ENCODE measurements around the gene MCC. TPM values are rescaled to one million over a fixed set of nuclear protein-coding genes. Genes with fewer than 3 reads are reported as not detected.
A peak's percentile ranks its signal among the peaks of the same experiment; 100 is the strongest.

MCC gene
- total RNA-seq, 2 experiments from 2014 or later, result 2.9 to 3.3 TPM

DNA sequence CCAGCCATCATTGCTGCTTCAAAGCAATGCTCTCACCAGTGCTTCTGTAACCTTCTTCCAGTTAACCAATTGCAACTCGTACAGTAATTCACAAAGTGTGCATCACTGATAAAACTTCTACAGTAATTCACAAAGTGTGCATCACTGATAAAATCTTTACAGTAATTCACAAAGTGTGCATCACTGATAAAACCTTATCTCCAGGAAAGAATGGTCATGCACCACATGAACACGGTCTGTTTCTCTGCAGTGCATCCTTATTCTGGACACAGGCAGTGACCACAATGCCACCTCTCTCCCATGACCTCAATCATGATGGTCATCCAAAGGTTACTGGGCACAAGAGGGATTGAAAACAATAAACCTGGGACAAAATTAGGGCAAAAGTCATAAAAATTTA is 207.1 kb downstream of the MCC start:
- no peaks in the 10 kb centered on the region for H3K27me3 Mint-ChIP-seq
- no peaks in the 10 kb centered on the region for H3K9me3 Mint-ChIP-seq
- no peak overlapping the region for H3K27ac Mint-ChIP-seq
- H3K4me1 Mint-ChIP-seq, result peaks cover 4% of the 10 kb centered on the region
- no peaks in the 10 kb centered on the region for H3K36me3 Mint-ChIP-seq (ENCODE audit: low read depth)
- ChIA-PET POLR2A (no interaction called here), CTCF (interaction anchor here (0.5 to 1.7 kb wide), 3 partner anchors 12 to 569 kb away, joined by 3 to 4 read pairs (median 3); no protein-coding TSS in a partner anchor)
- H3K4me3 Mint-ChIP-seq, result no peak overlapping the region
- DNase-seq, result no peak

DNA sequence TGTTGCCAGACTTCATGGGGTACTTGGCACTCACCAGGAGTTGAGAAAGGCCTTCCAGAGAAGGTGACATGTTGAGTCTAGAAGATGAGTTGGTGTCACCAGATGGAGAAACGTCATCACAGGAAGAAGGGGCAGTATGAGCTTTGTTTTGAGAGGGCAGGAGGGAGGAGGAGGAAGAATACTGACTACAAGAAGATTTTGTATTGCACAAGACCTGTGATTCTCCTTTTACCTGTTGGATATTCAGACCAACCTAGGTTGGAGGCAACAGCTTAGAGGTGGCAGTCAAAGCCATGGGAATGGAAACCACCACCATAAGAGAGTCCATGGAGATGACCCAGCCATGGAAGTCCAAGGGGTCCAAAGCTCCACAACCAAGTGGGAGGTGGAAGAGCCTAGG is 207.7 kb downstream of the MCC start:
- H3K4me1 Mint-ChIP-seq, result peaks cover 4% of the 10 kb centered on the region
- no peaks in the 10 kb centered on the region for H3K9me3 Mint-ChIP-seq
- ChIA-PET POLR2A (no interaction called here), CTCF (interaction anchor here (0.8 to 1.7 kb wide), 3 partner anchors 11 to 223 kb away, joined by 3 to 4 read pairs (median 4); no protein-coding TSS in a partner anchor)
- H3K36me3 Mint-ChIP-seq (ENCODE audit: low read depth), result no peaks in the 10 kb centered on the region
- no peak overlapping the region for H3K4me3 Mint-ChIP-seq
- no peaks in the 10 kb centered on the region for H3K27me3 Mint-ChIP-seq
- H3K27ac Mint-ChIP-seq, result no peak overlapping the region
- no peak for DNase-seq

DNA sequence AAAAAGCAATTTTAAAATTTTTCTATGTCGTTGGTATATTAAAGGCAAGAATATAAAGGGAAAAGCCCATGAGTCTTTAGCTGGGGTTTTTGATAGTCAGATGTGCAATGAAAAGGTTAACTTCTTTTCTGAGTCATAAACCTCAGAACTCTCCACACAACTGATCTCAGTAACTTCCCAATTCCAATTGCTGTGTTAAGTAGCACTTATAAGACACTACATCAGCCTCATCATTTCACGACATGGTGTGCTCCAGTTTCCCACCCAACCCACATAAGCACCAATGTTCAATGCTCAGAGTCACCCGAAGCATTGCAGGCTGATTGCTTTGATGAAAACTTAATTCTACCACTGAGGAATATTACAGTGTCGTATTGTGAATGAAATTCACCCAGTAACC is 209.3 kb downstream of the MCC start:
- no peak overlapping the region for H3K4me3 Mint-ChIP-seq
- no peaks in the 10 kb centered on the region for H3K36me3 Mint-ChIP-seq (ENCODE audit: low read depth)
- ChIA-PET CTCF (interaction anchor here (1.6 kb wide), 1 partner anchor 15 kb away, joined by 4 read pairs; no protein-coding TSS in a partner anchor), POLR2A (no interaction called here)
- peaks cover 5% of the 10 kb centered on the region for H3K4me1 Mint-ChIP-seq
- H3K27me3 Mint-ChIP-seq, result no peaks in the 10 kb centered on the region
- no peak for DNase-seq
- H3K27ac Mint-ChIP-seq, result no peak overlapping the region
- no peaks in the 10 kb centered on the region for H3K9me3 Mint-ChIP-seq

DNA sequence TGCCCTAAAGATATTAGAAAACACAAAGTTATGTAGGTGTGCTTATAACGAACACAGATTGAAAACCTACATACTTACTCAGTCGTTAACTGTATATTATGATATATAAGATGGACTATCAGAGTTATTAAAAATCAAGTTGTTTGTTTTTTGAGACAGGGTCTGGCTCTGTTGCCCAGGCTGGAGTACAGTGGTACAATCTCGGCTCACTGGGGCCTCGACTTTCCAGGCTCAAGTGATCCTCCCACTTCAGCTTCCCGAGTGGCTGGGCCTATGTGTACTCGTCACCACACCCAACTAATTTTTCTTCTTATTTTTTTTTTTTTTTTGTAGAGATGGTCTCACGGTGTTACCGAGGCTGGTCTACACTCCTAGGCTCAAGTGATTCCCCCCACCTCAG is 211.8 kb downstream of the MCC start:
- H3K27me3 Mint-ChIP-seq, result peaks cover 3% of the 10 kb centered on the region
- H3K36me3 Mint-ChIP-seq (ENCODE audit: low read depth), result no peaks in the 10 kb centered on the region
- peaks cover 8% of the 10 kb centered on the region for H3K4me1 Mint-ChIP-seq
- CTCF ChIA-PET, result no interaction called here
- no peak overlapping the region for H3K27ac Mint-ChIP-seq
- no peak overlapping the region for H3K4me3 Mint-ChIP-seq
- no peak for DNase-seq
- POLR2A ChIA-PET, result no interaction called here
- no peaks in the 10 kb centered on the region for H3K9me3 Mint-ChIP-seq

DNA sequence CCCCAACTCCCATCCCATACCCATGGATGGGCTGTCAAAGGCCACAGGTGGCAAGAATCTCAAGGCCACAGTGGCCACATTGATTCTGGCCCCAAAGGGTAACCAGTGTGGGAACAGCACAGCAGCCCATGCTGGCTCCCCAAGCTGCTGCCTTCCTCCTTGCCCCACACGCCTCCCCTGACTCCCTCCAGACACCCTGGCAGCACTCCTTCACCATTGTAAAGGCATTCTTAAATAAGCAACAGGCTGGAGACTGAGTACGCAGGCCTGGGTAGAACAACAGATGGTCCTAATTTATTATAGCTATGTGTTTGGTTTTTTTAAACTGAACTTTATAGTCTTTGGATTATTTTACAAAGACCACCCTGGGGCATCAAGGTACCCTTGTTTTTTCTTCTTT is 212.3 kb downstream of the MCC start:
- Mint-ChIP-seq H3K4me3 (no peak overlapping the region), H3K36me3 (ENCODE audit: low read depth) (no peaks in the 10 kb centered on the region), H3K27me3 (peaks cover 3% of the 10 kb centered on the region), H3K4me1 (peaks cover 8% of the 10 kb centered on the region), H3K9me3 (no peaks in the 10 kb centered on the region), H3K27ac (no peak overlapping the region)
- POLR2A ChIA-PET, result no interaction called here
- no peak for DNase-seq
- CTCF ChIA-PET, result no interaction called here

DNA sequence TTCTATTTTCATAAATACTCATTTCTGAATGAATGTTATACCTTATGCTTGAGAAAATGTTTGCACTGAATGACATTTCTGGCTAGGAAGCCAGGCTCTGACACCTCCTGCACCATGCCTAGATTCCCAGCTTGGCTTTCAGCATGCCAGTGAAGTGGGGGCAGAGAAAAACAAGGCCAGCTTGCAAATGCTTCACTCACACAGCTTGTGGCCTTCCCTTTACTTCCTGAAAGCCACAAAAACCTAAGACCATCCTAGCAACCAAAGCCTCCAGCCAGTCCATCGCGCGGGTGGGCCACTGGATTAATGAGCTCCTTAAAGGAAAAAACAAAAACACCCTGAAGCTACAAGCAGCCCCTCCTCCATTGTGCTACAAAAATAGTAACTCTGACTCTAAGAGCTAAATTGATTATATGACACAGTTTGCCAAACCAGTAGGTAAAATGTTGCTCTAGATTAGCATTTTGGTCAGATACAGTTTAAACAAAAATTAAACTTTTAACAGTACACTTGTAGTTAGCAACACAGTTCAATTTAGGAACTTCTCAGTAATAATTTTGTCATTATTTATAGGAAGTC is 213.3 kb downstream of the MCC start:
- ChIA-PET CTCF (interaction anchor here (0.9 kb wide), 1 partner anchor 155 kb away, joined by 3 read pairs; no protein-coding TSS in a partner anchor), POLR2A (no interaction called here)
- Mint-ChIP-seq H3K36me3 (ENCODE audit: low read depth) (no peaks in the 10 kb centered on the region), H3K27ac (no peak overlapping the region), H3K4me1 (peaks cover 8% of the 10 kb centered on the region), H3K4me3 (no peak overlapping the region), H3K9me3 (no peaks in the 10 kb centered on the region), H3K27me3 (peaks cover 3% of the 10 kb centered on the region)
- DNase-seq, result no peak

DNA sequence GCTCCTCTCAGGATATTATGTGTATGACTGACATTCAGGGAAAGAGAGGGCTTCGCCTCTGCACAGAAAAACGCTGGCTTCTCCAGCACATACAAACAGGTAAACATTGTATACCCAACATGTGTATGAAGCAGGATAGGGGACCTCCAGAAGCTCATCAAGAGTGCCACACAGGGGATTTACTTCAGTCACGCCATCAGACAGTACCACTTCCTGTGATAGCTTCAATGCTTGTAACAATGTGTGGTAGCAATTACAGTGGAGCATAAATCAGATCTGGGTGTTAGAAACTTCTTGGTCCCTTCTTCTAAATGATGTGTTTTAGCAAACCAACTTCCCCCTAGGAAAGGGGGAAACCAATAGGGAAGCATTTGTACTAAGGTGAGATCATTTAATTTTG is 214.3 kb downstream of the MCC start:
- H3K27me3 Mint-ChIP-seq, result peaks cover 3% of the 10 kb centered on the region
- no peak overlapping the region for H3K4me3 Mint-ChIP-seq
- peak; percentile 7 for DNase-seq
- POLR2A ChIA-PET, result no interaction called here
- H3K4me1 Mint-ChIP-seq, result peaks cover 12% of the 10 kb centered on the region
- H3K36me3 Mint-ChIP-seq (ENCODE audit: low read depth), result no peaks in the 10 kb centered on the region
- CTCF ChIA-PET, result no interaction called here
- H3K27ac Mint-ChIP-seq, result no peak overlapping the region
- H3K9me3 Mint-ChIP-seq, result no peaks in the 10 kb centered on the region

DNA sequence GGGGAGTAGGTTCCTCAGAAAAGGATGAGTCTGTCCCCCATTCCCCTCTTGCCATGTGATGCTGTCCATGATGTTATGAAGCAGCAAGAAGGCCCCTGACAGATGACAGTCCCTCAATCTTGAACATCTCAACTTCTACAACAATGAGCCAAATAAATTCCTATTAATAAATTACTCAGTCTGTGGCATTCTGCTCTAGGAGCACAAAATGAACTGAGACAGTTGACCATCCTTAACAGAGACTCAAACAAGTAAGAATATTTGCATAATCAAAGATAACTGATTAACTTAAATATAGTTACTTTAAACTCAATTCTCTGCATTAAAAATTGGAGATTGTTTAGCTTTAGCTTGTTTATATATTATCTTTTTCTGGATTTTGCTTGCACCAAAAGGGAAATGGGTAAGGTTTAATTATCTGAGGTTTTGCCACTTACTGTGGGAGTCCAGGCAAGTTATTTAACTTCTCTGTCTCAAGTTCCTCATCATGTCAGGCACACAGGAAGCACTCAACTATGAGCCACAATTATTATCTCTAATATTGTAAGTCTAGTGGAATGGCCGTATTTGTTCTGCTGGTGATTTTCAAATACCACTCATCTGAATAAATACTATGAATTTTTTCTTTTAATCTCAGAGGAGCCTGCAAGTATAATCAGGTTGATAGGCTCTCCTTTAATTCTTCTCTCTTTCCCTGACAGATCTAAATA is 216.4 kb downstream of the MCC start:
- ChIA-PET CTCF (no interaction called here), POLR2A (no interaction called here)
- peaks cover 10% of the 10 kb centered on the region for H3K4me1 Mint-ChIP-seq
- no peaks in the 10 kb centered on the region for H3K9me3 Mint-ChIP-seq
- H3K4me3 Mint-ChIP-seq, result no peak overlapping the region
- no peaks in the 10 kb centered on the region for H3K36me3 Mint-ChIP-seq (ENCODE audit: low read depth)
- DNase-seq, result no peak
- no peak overlapping the region for H3K27ac Mint-ChIP-seq
- peaks cover 3% of the 10 kb centered on the region for H3K27me3 Mint-ChIP-seq

DNA sequence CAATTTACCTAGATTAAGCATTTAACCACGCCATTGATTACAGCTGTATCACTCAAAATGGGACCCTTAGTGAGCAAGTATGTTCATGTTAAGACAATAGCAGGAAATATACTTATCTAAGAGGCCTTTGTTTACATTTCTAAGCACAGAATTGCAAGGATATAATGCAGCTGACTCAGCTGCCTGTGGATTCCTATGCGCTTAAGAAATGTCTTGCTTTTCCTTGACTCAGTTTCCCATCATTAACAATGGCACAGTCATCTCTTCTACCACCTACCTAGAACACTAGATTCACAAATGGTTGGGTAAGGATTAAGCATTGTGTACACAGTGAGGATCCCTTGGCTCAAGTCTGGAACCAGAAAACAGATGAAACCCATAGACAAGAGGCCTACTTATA is 217.2 kb downstream of the MCC start:
- Mint-ChIP-seq H3K36me3 (ENCODE audit: low read depth) (no peaks in the 10 kb centered on the region), H3K27me3 (peaks cover 3% of the 10 kb centered on the region), H3K27ac (no peak overlapping the region), H3K4me3 (no peak overlapping the region), H3K4me1 (peaks cover 10% of the 10 kb centered on the region), H3K9me3 (no peaks in the 10 kb centered on the region)
- POLR2A ChIA-PET, result no interaction called here
- DNase-seq, result no peak
- CTCF ChIA-PET, result no interaction called here

DNA sequence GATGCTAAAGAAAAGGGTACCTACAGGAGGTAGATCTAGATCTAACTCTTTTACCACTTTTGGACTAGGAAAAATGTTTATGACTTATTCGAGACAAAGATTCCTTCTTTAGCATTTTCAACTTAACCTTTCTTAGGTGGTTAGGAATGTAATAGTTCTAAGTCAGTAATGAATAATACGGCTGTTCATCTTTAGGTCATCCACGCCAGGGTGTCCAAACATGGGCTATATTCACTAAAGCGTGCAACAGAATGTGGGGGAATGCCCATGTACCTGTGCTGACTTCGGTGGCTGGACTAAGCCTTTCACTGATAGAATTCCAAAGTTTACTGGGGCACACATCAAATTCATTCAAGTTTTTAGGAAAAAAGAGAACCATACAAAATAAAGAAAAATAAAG is 218.2 kb downstream of the MCC start:
- H3K4me1 Mint-ChIP-seq, result peaks cover 10% of the 10 kb centered on the region
- H3K27ac Mint-ChIP-seq, result no peak overlapping the region
- ChIA-PET POLR2A (no interaction called here), CTCF (interaction anchor here (0.6 kb wide), 1 partner anchor 109 kb away, joined by 3 read pairs; no protein-coding TSS in a partner anchor)
- no peaks in the 10 kb centered on the region for H3K9me3 Mint-ChIP-seq
- no peaks in the 10 kb centered on the region for H3K36me3 Mint-ChIP-seq (ENCODE audit: low read depth)
- no peak overlapping the region for H3K4me3 Mint-ChIP-seq
- H3K27me3 Mint-ChIP-seq, result peaks cover 3% of the 10 kb centered on the region
- no peak for DNase-seq

DNA sequence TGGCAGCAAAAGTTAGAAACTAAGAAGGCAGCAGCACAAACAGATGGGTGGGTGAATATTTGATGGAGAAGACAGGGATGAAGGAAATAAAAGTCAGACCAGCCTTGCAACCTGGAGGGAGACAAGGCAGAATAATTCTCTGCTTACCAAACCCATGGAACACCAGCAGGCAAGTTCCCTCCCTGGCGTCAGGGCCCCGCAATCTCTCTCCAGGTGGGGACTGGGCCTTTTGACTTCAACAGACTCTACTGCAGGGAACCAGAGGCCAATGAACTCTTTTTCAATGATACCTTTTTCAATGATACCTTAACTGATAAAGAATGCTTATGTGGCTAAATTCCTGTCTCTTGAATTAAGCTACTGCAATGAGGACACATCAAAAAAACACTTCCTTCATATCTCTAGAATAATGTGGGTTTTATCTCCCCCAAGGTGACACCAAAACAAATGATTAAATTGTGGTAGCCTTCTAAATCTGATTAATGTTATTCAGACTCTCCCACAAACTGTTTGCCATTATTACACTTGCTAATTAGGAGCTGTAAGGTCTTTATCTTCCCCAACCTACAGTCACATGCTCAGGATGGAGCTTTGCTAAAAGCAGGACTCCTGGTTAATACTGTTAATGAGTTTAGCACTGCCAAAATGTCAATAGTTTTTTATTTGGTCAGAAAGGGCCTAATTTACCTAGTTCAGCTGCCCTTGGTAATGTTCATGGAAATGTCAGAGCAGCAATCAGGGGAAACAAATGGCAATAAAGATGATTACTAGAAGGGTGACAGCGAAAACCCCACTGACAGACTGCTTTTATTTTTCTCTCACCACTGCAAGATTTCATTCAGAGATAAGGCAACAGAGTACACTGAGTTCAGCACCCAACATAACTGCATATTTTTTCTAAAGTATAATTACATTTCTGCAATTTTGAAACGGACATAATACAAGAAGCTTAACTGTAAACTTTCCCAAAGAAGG is 218.9 kb downstream of the MCC start:
- H3K27ac Mint-ChIP-seq, result no peak overlapping the region
- DNase-seq, result no peak
- peaks cover 10% of the 10 kb centered on the region for H3K4me1 Mint-ChIP-seq
- CTCF ChIA-PET, result interaction anchor here (1.1 to 1.4 kb wide), 2 partner anchors 12 kb away, joined by 3 to 4 read pairs; no protein-coding TSS in a partner anchor
- peaks cover 3% of the 10 kb centered on the region for H3K27me3 Mint-ChIP-seq
- POLR2A ChIA-PET, result no interaction called here
- no peaks in the 10 kb centered on the region for H3K9me3 Mint-ChIP-seq
- H3K36me3 Mint-ChIP-seq (ENCODE audit: low read depth), result no peaks in the 10 kb centered on the region
- no peak overlapping the region for H3K4me3 Mint-ChIP-seq

DNA sequence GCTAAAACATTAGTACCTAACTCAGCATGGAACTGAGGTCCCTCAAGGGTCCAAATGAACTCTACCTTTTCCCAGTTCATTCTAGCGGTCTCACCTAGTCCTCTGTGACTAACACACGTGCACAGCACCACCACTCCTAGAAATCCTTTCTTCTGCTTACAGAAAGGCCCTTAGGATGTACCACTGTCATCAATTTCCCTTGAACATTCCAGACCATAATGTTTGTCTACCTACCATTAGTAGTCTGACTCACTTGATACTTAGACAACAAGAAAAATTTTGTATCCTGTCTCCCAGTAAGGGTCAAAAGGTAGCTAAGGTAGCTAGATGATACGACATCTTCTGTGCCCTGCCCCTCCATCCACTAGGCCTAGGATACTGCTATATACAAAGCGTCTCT is 220.0 kb downstream of the MCC start:
- no peak overlapping the region for H3K4me3 Mint-ChIP-seq
- CTCF ChIA-PET, result interaction anchor here (1.1 to 1.4 kb wide), 2 partner anchors 11 to 13 kb away, joined by 3 to 4 read pairs; no protein-coding TSS in a partner anchor

DNA sequence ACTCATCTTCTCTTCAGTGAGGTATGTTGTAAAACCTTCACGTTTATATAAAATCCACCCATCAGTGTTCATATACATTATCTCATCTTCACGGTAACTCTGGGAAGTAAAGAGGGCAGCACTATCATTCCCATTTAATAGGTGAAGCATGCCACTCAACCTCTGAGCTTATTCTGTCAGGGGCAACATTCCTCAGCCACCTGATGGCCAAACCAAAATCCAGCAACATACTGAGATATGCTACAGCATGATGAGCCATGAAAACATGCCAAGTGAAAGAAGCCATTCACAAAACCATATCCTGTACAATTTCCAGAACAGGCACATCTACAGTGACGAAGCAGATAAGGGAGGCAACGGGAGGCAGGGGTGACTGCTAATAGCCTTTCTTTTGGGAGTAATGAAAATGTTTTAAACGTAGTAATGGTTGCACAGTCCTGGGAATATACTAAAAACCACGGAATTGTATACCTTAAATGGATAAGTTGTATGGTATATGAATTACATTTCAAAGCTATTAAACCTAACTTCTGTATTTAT is 220.8 kb downstream of the MCC start:
- Mint-ChIP-seq H3K27me3 (no peaks in the 10 kb centered on the region), H3K36me3 (ENCODE audit: low read depth) (no peaks in the 10 kb centered on the region)
- POLR2A ChIA-PET, result no interaction called here

More for the DNA sequence above, 220.0 kb downstream of the MCC start:
- Mint-ChIP-seq H3K4me1 (peaks cover 6% of the 10 kb centered on the region), H3K9me3 (no peaks in the 10 kb centered on the region), H3K27ac (no peak overlapping the region), H3K27me3 (peaks cover under 1% of the 10 kb centered on the region), H3K36me3 (ENCODE audit: low read depth) (no peaks in the 10 kb centered on the region)
- no peak for DNase-seq
- POLR2A ChIA-PET, result no interaction called here

More for the DNA sequence above, 220.8 kb downstream of the MCC start:
- H3K4me1 Mint-ChIP-seq, result peaks cover 6% of the 10 kb centered on the region
- DNase-seq, result no peak
- H3K9me3 Mint-ChIP-seq, result no peaks in the 10 kb centered on the region
- no peak overlapping the region for H3K27ac Mint-ChIP-seq
- CTCF ChIA-PET, result no interaction called here
- H3K4me3 Mint-ChIP-seq, result no peak overlapping the region

All from activated CD4-positive, alpha-beta T cell treated with anti-CD3 and anti-CD28 coated beads, Interleukin-2, amount 10 ng/mL, durations not matched to agents 7 days and 5 days (primary cell).